Neural progenitor cell (in vitro differentiated cells): ENCODE measurements around the gene PPP2R2D. TPM values are rescaled to one million over a fixed set of nuclear protein-coding genes. Genes with fewer than 3 reads are reported as not detected.

Experiments
- DNase-seq: peaks from one replicate; pipeline ENCODE4 v3.0.0-alpha.2; 2016; ENCODE audit warnings: low spot score
- H2AFZ ChIP-seq: fragments of 200-600 bp; sonication (generic); replicated peaks from 2 replicates; pipeline ENCODE4 v1.6.1; 2016; ENCODE audit warnings: antibody characterized with exemption
- H3F3A ChIP-seq: fragments of 200-600 bp; sonication (generic); 2 replicates; pipeline ENCODE4 v1.6.1; 2016; ENCODE audit warnings: antibody characterized with exemption, low read depth
- H3K27ac ChIP-seq: fragments of 200-600 bp; sonication (generic); 2 replicates; pipeline ENCODE4 v1.5.1; 2016; ENCODE audit warnings: mild to moderate bottlenecking
- H3K27me3 ChIP-seq: fragments of 200-600 bp; sonication (generic); 2 replicates; pipeline ENCODE4 v1.6.1; 2016; ENCODE audit warnings: mild to moderate bottlenecking, moderate library complexity
- H3K36me3 ChIP-seq: fragments of 200-600 bp; sonication (generic); 2 replicates; pipeline ENCODE4 v1.5.1; 2016
- H3K4me1 ChIP-seq: fragments of 200-600 bp; sonication (generic); 2 replicates; pipeline ENCODE4 v1.6.1; 2016; ENCODE audit warnings: mixed run types
- H3K4me2 ChIP-seq: fragments of 200-600 bp; sonication (generic); 2 replicates; pipeline ENCODE4 v1.6.1; 2016
- H3K4me3 ChIP-seq: fragments of 200-600 bp; sonication (generic); 2 replicates; pipeline ENCODE4 v1.5.1; 2016
- H3K79me2 ChIP-seq: fragments of 200-600 bp; sonication (generic); 2 replicates; pipeline ENCODE4 v1.6.1; 2016; ENCODE audit warnings: low read depth
- H3K9ac ChIP-seq: fragments of 200-600 bp; sonication (generic); 2 replicates; pipeline ENCODE4 v1.6.1; 2016
- H3K9me3 ChIP-seq: fragments of 200-600 bp; sonication (generic); 2 replicates; pipeline ENCODE4 v1.5.1; 2016; ENCODE audit warnings: low read depth
- H4K20me1 ChIP-seq: fragments of 200-600 bp; sonication (generic); 2 replicates; pipeline ENCODE4 v1.6.1; 2016; ENCODE audit warnings: low read depth
- H3K27ac Mint-ChIP-seq: 3 replicates; pipeline ENCODE4 v1.8.0; 2021; ENCODE audit warnings: mixed read lengths
- H3K27me3 Mint-ChIP-seq: 2 replicates; pipeline ENCODE4 v1.8.0; 2022; ENCODE audit warnings: low read depth, mild to moderate bottlenecking, inconsistent platforms, moderate library complexity, mixed read lengths; ENCODE audit not compliant: insufficient read depth
- H3K36me3 Mint-ChIP-seq: 3 replicates; pipeline ENCODE4 v1.8.0; 2021; ENCODE audit warnings: mixed read lengths
- H3K4me1 Mint-ChIP-seq: 3 replicates; pipeline ENCODE4 v1.8.0; 2021; ENCODE audit warnings: mixed read lengths
- H3K4me3 Mint-ChIP-seq: 3 replicates; pipeline ENCODE4 v1.8.0; 2021; ENCODE audit warnings: mild to moderate bottlenecking, moderate library complexity, mixed read lengths
- H3K9me3 Mint-ChIP-seq: 3 replicates; pipeline ENCODE4 v1.8.0; 2020; ENCODE audit warnings: mixed read lengths
- CTCF ChIP-seq: fragments of 200-600 bp; sonication (generic); IDR thresholded peaks from 2 replicates; pipeline ENCODE4 v1.5.1; 2017; ENCODE audit warnings: antibody characterized with exemption, mild to moderate bottlenecking
- EZH2 ChIP-seq: fragments of 200-600 bp; sonication (generic); IDR thresholded peaks from 2 replicates; pipeline ENCODE4 v1.6.1; 2017; ENCODE audit warnings: antibody characterized with exemption, mild to moderate bottlenecking, moderate library complexity
- EZH2phosphoT487 ChIP-seq: fragments of 200-600 bp; sonication (generic); IDR thresholded peaks from 2 replicates; pipeline ENCODE4 v1.6.1; 2017; ENCODE audit warnings: antibody characterized with exemption
- total RNA-seq: library from RNA; depleted of rRNA; stranded (reverse); fragments of >200 nt; gene quantifications from 2 replicates; pipeline ENCODE4 v1.2.3, GENCODE V29; 2015; ENCODE audit warnings: low replicate concordance

Gene PPP2R2D
- total RNA-seq, 1 donor from 2014 or later = 28.1 TPM

DNA sequence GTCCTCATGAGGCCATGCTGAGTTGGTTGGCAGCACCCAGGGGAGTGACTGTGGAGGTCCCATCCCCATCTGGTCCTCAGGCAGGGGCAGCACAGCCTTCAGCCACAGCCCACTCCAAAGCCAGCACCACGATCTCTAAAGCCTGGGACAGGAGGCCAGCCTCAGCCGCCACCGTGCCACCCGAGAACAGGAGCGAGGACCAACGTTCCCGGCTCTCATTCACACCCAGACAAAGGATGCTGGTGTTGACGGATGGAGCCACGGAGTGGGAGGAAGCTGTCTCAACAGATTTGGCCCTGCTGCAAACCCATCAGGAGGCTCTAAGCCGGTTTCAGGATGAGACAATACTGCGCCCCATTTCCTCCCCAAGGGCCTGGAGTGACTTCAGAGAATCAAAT lies 42.7 kb upstream of the PPP2R2D start:
- peaks cover 6% of the 10 kb centered on the region for H3K9me3 Mint-ChIP-seq
- DNase-seq = no peak

DNA sequence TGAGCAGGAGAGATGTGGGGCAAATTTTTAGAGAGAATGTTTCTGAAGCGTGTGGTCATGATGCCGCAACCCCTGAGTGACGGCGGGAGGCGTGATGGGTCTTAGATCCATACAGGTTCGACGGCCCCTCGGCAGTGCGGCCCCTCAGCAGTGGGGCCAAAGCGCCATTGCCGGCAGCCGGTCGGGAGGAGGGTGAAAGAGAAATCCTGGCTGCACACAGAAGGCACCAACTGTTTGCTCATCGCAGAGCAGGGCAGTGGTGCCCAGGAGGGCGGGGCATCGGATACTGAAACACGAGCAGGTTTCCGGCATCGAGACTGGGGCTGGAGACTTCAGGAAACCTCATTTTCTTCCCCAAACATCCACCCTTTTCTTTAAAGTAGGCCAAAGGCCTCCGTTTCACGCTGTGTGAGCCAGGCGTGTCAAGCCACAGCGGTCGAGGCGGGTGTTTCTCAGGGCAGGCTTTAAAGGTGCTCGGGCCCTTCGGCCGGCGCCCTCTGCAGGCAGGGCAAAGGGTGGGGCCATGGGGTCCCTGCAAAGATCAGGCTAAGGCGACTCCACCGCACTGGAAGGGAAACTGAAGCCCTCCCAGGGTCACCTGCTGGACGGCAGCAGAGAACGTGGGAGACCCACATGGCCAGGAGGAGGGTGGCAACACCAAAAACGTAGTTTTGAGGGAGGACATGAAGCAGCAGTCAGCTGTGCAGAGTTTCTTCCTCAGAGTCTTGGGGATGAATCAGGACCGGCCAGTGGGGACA lies 42.0 kb upstream of the PPP2R2D start:
- Mint-ChIP-seq H3K27ac (no peak overlapping the region), H3K27me3 (peaks cover 7% of the 10 kb centered on the region), H3K36me3 (no peaks in the 10 kb centered on the region), H3K9me3 (peaks cover 6% of the 10 kb centered on the region), H3K4me1 (no peaks in the 10 kb centered on the region), H3K4me3 (no peak overlapping the region)
- DNase-seq = no peak
- no peak overlapping the region for H3K4me3 ChIP-seq
- no peak overlapping the region for H3K9ac ChIP-seq
- no peaks in the 10 kb centered on the region for H3F3A ChIP-seq
- no peaks in the 10 kb centered on the region for H4K20me1 ChIP-seq
- no peaks in the 10 kb centered on the region for H3K79me2 ChIP-seq
- H3K4me1 ChIP-seq = no peaks in the 10 kb centered on the region
- H2AFZ ChIP-seq = no peak overlapping the region
- H3K4me2 ChIP-seq = no peak overlapping the region
- no peak overlapping the region for H3K27ac ChIP-seq
- H3K27me3 ChIP-seq = no peaks in the 10 kb centered on the region
- no peaks in the 10 kb centered on the region for H3K36me3 ChIP-seq
- TF ChIP-seq CTCF (peak; percentile 10), EZH2phosphoT487 (no peak), EZH2 (no peak)
- no peaks in the 10 kb centered on the region for H3K9me3 ChIP-seq

More for the DNA sequence above, 42.7 kb upstream of the PPP2R2D start:
- Mint-ChIP-seq H3K36me3 (no peaks in the 10 kb centered on the region), H3K27ac (no peak overlapping the region), H3K4me3 (no peak overlapping the region), H3K4me1 (no peaks in the 10 kb centered on the region), H3K27me3 (peaks cover 7% of the 10 kb centered on the region)
- no peak overlapping the region for H2AFZ ChIP-seq
- no peaks in the 10 kb centered on the region for H3K36me3 ChIP-seq
- H3K4me2 ChIP-seq = no peak overlapping the region
- no peak overlapping the region for H3K9ac ChIP-seq
- no peaks in the 10 kb centered on the region for H3F3A ChIP-seq
- H3K79me2 ChIP-seq = no peaks in the 10 kb centered on the region
- H3K4me1 ChIP-seq = no peaks in the 10 kb centered on the region
- H3K27ac ChIP-seq = no peak overlapping the region
- no peaks in the 10 kb centered on the region for H3K9me3 ChIP-seq
- H4K20me1 ChIP-seq = no peaks in the 10 kb centered on the region
- no peak overlapping the region for H3K4me3 ChIP-seq
- no peak for TF ChIP-seq EZH2
- TF ChIP-seq EZH2phosphoT487 = no peak
- no peak for TF ChIP-seq CTCF
- no peaks in the 10 kb centered on the region for H3K27me3 ChIP-seq

DNA sequence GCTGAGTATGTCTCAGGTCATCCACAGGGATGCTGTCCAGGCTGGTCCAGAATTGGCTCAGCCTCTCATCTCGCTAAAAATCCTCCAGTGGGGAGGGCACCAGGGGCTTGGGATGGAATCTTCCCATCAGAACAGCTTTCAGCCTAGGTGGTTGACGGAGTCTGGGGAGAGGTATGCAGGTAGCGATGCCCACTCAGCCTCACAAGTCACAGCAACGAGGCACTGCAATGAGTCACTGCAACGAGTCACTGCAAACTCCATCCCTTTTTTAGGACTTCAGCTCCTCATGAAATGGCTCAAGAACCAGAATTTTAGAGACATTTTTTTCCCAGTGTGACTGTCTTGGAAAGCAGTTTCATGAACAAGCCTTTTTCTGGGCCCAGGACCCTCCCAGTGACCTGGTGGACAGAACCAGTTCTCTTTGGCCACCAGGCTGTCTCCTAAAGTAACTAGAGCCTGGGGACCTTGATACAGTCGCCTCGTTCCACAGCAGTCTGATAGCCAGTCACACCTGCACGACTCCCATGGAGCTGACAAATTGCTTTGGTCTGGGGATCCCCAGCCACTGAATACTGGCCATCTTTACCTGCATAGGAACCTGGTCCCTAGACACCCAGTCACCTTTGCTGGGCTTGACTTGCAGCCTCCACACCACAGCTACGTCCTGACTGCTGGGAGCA lies 41.3 kb upstream of the PPP2R2D start:
- Mint-ChIP-seq H3K36me3 (no peaks in the 10 kb centered on the region), H3K27ac (no peak overlapping the region), H3K4me3 (no peak overlapping the region), H3K9me3 (peaks cover 6% of the 10 kb centered on the region), H3K4me1 (no peaks in the 10 kb centered on the region), H3K27me3 (peaks cover 5% of the 10 kb centered on the region)
- Histone ChIP-seq H3F3A (no peaks in the 10 kb centered on the region), H4K20me1 (no peaks in the 10 kb centered on the region), H3K9ac (no peak overlapping the region), H3K79me2 (no peaks in the 10 kb centered on the region), H3K4me3 (no peak overlapping the region), H3K4me1 (no peaks in the 10 kb centered on the region), H3K36me3 (no peaks in the 10 kb centered on the region), H3K27me3 (no peaks in the 10 kb centered on the region), H3K27ac (no peak overlapping the region), H3K4me2 (no peak overlapping the region), H2AFZ (no peak overlapping the region), H3K9me3 (no peaks in the 10 kb centered on the region)
- DNase-seq = no peak
- TF ChIP-seq EZH2 = no peak
- TF ChIP-seq EZH2phosphoT487 = no peak
- no peak for TF ChIP-seq CTCF
